B cell (primary cell): ENCODE data around the gene ARHGEF17. TPM values are rescaled to one million over a fixed set of nuclear protein-coding genes. Genes with fewer than 3 reads are reported as not detected.

Experiments used
- ATAC-seq: fragments of 200-7000 bp; cut with Tn5 transposase; one replicate; pipeline ENCODE4 v1.10.0; 2021; ENCODE audit warnings: low read depth, mild to moderate bottlenecking, moderate number of reproducible peaks, moderate library complexity
- CTCF ChIA-PET: fragments of 350-600 bp; sonication (Branson Sonifier 250); formaldehyde crosslinking; loops from one replicate; lab custom pipeline; 2021; ENCODE audit warnings: antibody characterized with exemption, inconsistent platforms; lab: Charles Lee
- POLR2A ChIA-PET: fragments of 350-600 bp; sonication (Branson Sonifier 250); formaldehyde crosslinking; loops from one replicate; lab custom pipeline; 2021; ENCODE audit warnings: antibody characterized with exemption; lab: Charles Lee
- DNase-seq: peaks from one replicate; pipeline ENCODE4 v3.0.0; 2013
- H2AFZ ChIP-seq: 2 replicates; pipeline ENCODE4 v1.6.1; 2012; ENCODE audit warnings: mild to moderate bottlenecking, low read depth, low read length; ENCODE audit not compliant: insufficient read depth, poor library complexity, severe bottlenecking
- H3K27ac ChIP-seq, 2 donors: 1 replicate in 1 of 2; 2 replicates in 1 of 2; pipeline ENCODE4 v1.5.1; 2012 to 2013; ENCODE audit warnings: low read length in 2 of 2, mild to moderate bottlenecking in 2 of 2, moderate library complexity in 1 of 2
- H3K27me3 ChIP-seq, 4 experiments: fragments of 200-600 bp in 1 of 4; sonication (generic) in 1 of 4; replicated peaks in 1 of 4; 1 replicate in 2 of 4; 2 replicates in 2 of 4; pipeline versions ENCODE4 v1.6.1 to v1.7.0; 2013 to 2016; ENCODE audit warnings: low read length in 3 of 4, mild to moderate bottlenecking in 2 of 4, mixed read lengths in 1 of 4, moderate library complexity in 1 of 4; ENCODE audit not compliant: insufficient read depth in 4 of 4, control insufficient read depth in 3 of 4; ENCODE audit errors: control extremely low read depth in 1 of 4
- H3K36me3 ChIP-seq, 2 experiments: replicated peaks in 1 of 2; 1 replicate in 1 of 2; 2 replicates in 1 of 2; pipeline versions ENCODE4 v1.6.1 to v1.7.1; 2013; ENCODE audit warnings: low read length in 1 of 2; ENCODE audit not compliant: insufficient read depth in 2 of 2, control insufficient read depth in 1 of 2; ENCODE audit errors: control extremely low read depth in 1 of 2, extremely low read depth in 1 of 2
- H3K4me1 ChIP-seq, 2 donors: fragments of 200-600 bp in 1 of 2; sonication (generic) in 1 of 2; 1 replicate in 1 of 2; 2 replicates in 1 of 2; pipeline versions ENCODE4 v1.5.1 to v1.6.1; 2013 to 2017; ENCODE audit warnings: low read length in 2 of 2; ENCODE audit not compliant: control insufficient read depth in 2 of 2, insufficient read depth in 2 of 2
- H3K4me2 ChIP-seq: replicated peaks from 2 replicates; pipeline ENCODE3; 2012; ENCODE audit warnings: mild to moderate bottlenecking, low read depth, low read length; ENCODE audit not compliant: poor library complexity, severe bottlenecking
- H3K4me3 ChIP-seq, 5 experiments: fragments of 200-600 bp in 1 of 5; sonication (generic) in 1 of 5; 1 replicate in 3 of 5; 2 replicates in 2 of 5; pipeline versions ENCODE4 v1.5.1 to v1.7.0; 2011 to 2016; ENCODE audit warnings: low read length in 4 of 5, mild to moderate bottlenecking in 4 of 5, low read depth in 2 of 5, control low read depth in 1 of 5, moderate library complexity in 1 of 5; ENCODE audit not compliant: insufficient read depth in 1 of 5; ENCODE audit errors: control extremely low read depth in 1 of 5, extremely low read depth in 1 of 5
- H3K79me2 ChIP-seq: fragments of 200-600 bp; sonication (generic); one replicate; pipeline ENCODE4 v1.6.0; 2016; ENCODE audit warnings: low read length; ENCODE audit not compliant: control insufficient read depth, insufficient read depth
- H3K9ac ChIP-seq: fragments of 200-600 bp; sonication (generic); 2 replicates; pipeline ENCODE4 v1.6.1; 2017; ENCODE audit warnings: mild to moderate bottlenecking, low read length, moderate library complexity
- H3K9me3 ChIP-seq, 3 donors: one replicate each; pipeline versions ENCODE4 v1.6.1 to v1.7.1; 2013; ENCODE audit warnings: low read length in 2 of 3; ENCODE audit not compliant: control insufficient read depth in 2 of 3, insufficient read depth in 1 of 3; ENCODE audit errors: control extremely low read depth in 1 of 3
- H4K20me1 ChIP-seq: 2 replicates; pipeline ENCODE4 v1.6.0; 2012; ENCODE audit warnings: mild to moderate bottlenecking, low read length; ENCODE audit not compliant: insufficient read depth, control insufficient read depth, poor library complexity, severe bottlenecking
- H3K27ac Mint-ChIP-seq: one replicate; pipeline ENCODE4 v1.8.0; 2021; ENCODE audit warnings: mixed read lengths
- H3K27me3 Mint-ChIP-seq: one replicate; pipeline ENCODE4 v1.8.0; 2021; ENCODE audit warnings: mixed read lengths
- H3K4me1 Mint-ChIP-seq: one replicate; pipeline ENCODE4 v1.8.0; 2021; ENCODE audit warnings: mixed read lengths
- H3K4me3 Mint-ChIP-seq: one replicate; pipeline ENCODE4 v1.8.0; 2021; ENCODE audit warnings: mixed read lengths
- H3K9me3 Mint-ChIP-seq: one replicate; pipeline ENCODE4 v1.8.0; 2022; ENCODE audit warnings: mixed read lengths; ENCODE audit not compliant: insufficient read depth
- CTCF ChIP-seq: fragments of 200-600 bp; IDR thresholded peaks from one replicate; pipeline ENCODE4 v1.8.0; 2022; ENCODE audit warnings: antibody characterized with exemption, mild to moderate bottlenecking
- EZH2 ChIP-seq: IDR thresholded peaks from 2 replicates; pipeline ENCODE4 v1.6.1; 2012; ENCODE audit warnings: borderline replicate concordance, low read depth, mild to moderate bottlenecking, moderate library complexity, low read length; ENCODE audit not compliant: insufficient read depth, poor library complexity, severe bottlenecking
- whole genome bisulfite sequencing: methylation state at CpG from one replicate; pipeline ENCODE4 v1.1.5; 2013; ENCODE audit warnings: missing lambda C conversion rate; ENCODE audit not compliant: insufficient coverage; 5-methylcytosine and 5-hydroxymethylcytosine counted together
- intact Hi-C: fragments of 100-400 bp; cut with micrococcal nuclease; formaldehyde crosslinking; loops from one replicate; pipeline ENCODE4 v1.10.0; 2022
- polyA plus RNA-seq: library from polyadenylated mRNA; depleted of rRNA; stranded (reverse); fragments of >200 nt; gene quantifications from 2 replicates; pipeline ENCODE4 v1.2.3, GENCODE V29; 2012
- total RNA-seq, 2 donors: library from RNA; stranded (reverse); fragments of 120-200 nt in 1 of 2; gene quantifications; 1 replicate in 1 of 2; 2 replicates in 1 of 2; pipeline versions ENCODE4 v1.2.3 to v1.2.4, GENCODE V29; 2013 to 2022

ARHGEF17 gene
- total and polyA plus RNA-seq, 2 donors (not counting 1 experiment from before 2014, with no cell fraction given), result 0.05 TPM; not detected in 1

- no peak for TF ChIP-seq EZH2
- TF ChIP-seq CTCF, result no peak
- H3K4me2 ChIP-seq, result no peak overlapping the region
- H4K20me1 ChIP-seq, result no peaks in the 10 kb centered on the region
- ATAC-seq (no peak), DNase-seq (no peak)
- no peak overlapping the region for H3K4me3 ChIP-seq
- H3K27me3 ChIP-seq, result peaks cover 0 to 12% (median 4%) of the 10 kb centered on the region in 4 experiments
- no CpG with 5 or more reads among the region's 1 CpG for WGBS
- Mint-ChIP-seq H3K4me3 (no peak overlapping the region), H3K4me1 (no peaks in the 10 kb centered on the region), H3K27ac (no peak overlapping the region), H3K27me3 (peaks cover 10% of the 10 kb centered on the region), H3K9me3 (no peaks in the 10 kb centered on the region)
- peaks cover 0 to 2% (median 0%) of the 10 kb centered on the region in 3 donors for H3K9me3 ChIP-seq
- H2AFZ ChIP-seq, result no peak overlapping the region
- intact Hi-C loops, result no loop called here
- peaks cover 4 to 6% of the 10 kb centered on the region in 2 donors for H3K4me1 ChIP-seq
- H3K36me3 ChIP-seq, result no peaks in the 10 kb centered on the region
- no peak overlapping the region for H3K9ac ChIP-seq
- POLR2A ChIA-PET, result no interaction called here
- H3K27ac ChIP-seq, result no peak overlapping the region
- CTCF ChIA-PET, result interaction anchor here (1.1 to 3.7 kb wide), 2 partner anchors 22 to 346 kb away, joined by 3 to 18 read pairs; no protein-coding TSS in a partner anchor
- H3K79me2 ChIP-seq, result no peaks in the 10 kb centered on the region
Observed at GRCh38 chr11:73313652-73314051, 5.6 kb downstream of the ARHGEF17 start.

- Histone ChIP-seq H3K27ac (no peak overlapping the region), H4K20me1 (no peaks in the 10 kb centered on the region), H3K27me3 (peaks cover 0 to 5% (median 3%) of the 10 kb centered on the region in 4 experiments), H3K9me3 (peaks cover 0 to 5% (median 0%) of the 10 kb centered on the region in 3 donors), H3K36me3 (no peaks in the 10 kb centered on the region), H3K9ac (no peak overlapping the region), H3K79me2 (no peaks in the 10 kb centered on the region), H3K4me3 (no peak overlapping the region), H3K4me1 (peaks cover 0 to under 1% of the 10 kb centered on the region in 2 donors), H2AFZ (no peak overlapping the region), H3K4me2 (no peak overlapping the region)
- no peak for TF ChIP-seq CTCF
- Mint-ChIP-seq H3K4me3 (no peak overlapping the region), H3K27ac (no peak overlapping the region), H3K4me1 (no peaks in the 10 kb centered on the region), H3K27me3 (peaks cover 10% of the 10 kb centered on the region), H3K9me3 (no peaks in the 10 kb centered on the region)
- ChIA-PET POLR2A (interaction anchor here (0.6 kb wide), 1 partner anchor 208 kb away, joined by 3 read pairs; no protein-coding TSS in a partner anchor), CTCF (interaction anchor here (1.1 to 3.7 kb wide), 2 partner anchors 21 to 346 kb away, joined by 3 to 18 read pairs; no protein-coding TSS in a partner anchor)
- ATAC-seq (no peak), DNase-seq (no peak)
- WGBS, result 64% methylated on average over 10 of the region's 11 CpGs
- intact Hi-C loops, result no loop called here
Observed at GRCh38 chr11:73314117-73314961, 6.3 kb downstream of the ARHGEF17 start.
